Nucleus accumbens (tissue), 56 donors: ENCODE results near the gene NAGK.
"Not testable (repeated sequence)": the region's sequence is repeated elsewhere in the genome, so short reads cannot be mapped to it uniquely, and the experiment has no call there.

ENCODE experiments used
- DNase-seq, 56 donors: peaks; one replicate each; lab custom pipeline; 2025; lab: John Stamatoyannopoulos, UW

NAGK gene

GRCh38 chr2:71068218-71069035 lies at the start of gene NAGK:
Gene NAGK (plus strand): TSS chr2:71068648. CDS start chr2:71068684, 36 bp downstream.
- DNase-seq = peak; percentile 74 to 100 (median 98)

- DNase-seq = not testable (repeated sequence)
Observed at GRCh38 chr2:71019989-71020388, 48.5 kb upstream of the NAGK start.

GRCh38 chr2:71021394-71021793 lies 47.1 kb upstream of the NAGK start:
- DNase-seq = not testable (repeated sequence)

GRCh38 chr2:71023553-71024243 lies 44.8 kb upstream of the NAGK start:
- not testable (repeated sequence) for DNase-seq

- DNase-seq = not testable (repeated sequence)
Observed at GRCh38 chr2:71036296-71036695, 32.2 kb upstream of the NAGK start.

GRCh38 chr2:71042287-71042686 lies 26.2 kb upstream of the NAGK start:
- no peak for DNase-seq

- DNase-seq = no peak
Observed at GRCh38 chr2:71043531-71044407, 24.7 kb upstream of the NAGK start.

DNA sequence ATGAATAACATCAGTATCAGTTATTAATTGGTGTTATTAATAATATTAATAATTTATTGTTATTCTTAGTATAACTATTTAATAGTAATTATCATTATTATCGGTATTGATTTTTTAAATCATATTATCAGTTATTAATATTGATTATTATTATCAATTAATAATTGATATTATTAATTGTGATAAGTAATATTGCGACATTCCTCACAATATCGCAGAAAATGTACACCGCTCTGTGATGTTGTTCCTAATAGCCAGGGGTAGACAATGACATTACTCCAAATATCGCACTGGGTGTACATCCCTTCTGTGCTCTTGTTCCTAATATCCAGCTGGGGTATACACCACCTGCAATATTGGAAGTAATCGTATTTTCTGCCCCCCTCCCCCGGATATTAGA lies 23.3 kb upstream of the NAGK start:
- no peak for DNase-seq

DNA sequence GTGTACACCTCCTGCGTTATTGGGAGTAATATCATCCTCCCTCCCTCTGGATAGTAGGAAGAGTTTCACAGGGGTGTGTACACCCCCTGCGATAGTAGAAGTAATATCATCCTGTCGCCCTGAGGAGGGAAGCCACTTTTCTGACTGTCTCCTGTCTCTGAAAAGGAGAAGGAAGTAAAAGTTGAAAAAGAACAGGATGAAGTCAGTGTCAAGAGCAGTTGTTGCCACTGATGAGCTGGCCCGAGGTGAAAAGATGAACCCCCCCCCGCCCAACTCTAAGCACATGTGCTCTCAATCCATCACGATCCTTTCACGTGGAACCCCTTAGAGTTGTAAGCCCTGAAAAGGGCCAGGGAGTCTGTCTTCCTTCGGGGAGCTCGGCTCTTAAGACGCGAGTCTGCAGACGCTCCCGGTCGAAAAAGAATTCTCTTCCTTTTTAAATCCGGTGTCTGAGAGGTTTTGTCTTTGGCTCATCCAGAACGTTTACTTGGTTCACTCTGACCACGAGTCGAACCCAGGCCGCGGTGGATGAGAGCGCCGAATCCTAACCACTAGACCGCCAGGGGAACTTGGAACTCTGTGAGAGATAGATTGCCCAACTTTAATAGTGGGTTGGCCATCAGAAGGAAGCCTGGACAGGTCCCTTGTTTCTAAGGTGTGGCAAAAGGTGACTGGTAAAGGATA lies 22.4 kb upstream of the NAGK start:
- DNase-seq = no peak

GRCh38 chr2:71048096-71048495 lies 20.4 kb upstream of the NAGK start:
- DNase-seq = no peak

- not testable (repeated sequence) for DNase-seq
Observed at GRCh38 chr2:71049704-71050360, 18.6 kb upstream of the NAGK start.

DNA sequence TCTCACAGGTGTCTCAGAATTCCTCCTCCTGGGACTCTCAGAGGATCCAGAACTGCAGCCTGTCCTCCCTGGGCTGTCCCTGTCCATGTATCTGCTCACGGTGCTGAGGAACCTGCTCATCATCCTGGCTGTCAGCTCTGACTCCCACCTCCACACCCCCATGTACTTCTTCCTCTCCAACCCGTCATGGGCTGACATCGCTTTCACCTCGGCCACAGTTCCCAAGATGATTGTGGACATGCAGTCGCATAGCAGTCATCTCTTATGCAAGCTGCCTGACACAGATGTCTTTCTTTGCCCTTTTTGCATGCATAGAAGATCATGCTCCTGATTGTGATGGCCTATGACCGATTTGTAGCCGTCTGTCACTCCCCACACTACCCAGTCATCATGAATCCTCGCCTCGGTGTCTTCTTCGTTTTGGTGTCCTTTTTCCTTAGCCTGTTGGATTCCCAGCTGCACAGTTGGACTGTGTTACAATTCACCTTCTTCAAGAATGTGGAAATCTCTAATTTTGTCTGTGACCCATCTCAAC lies 13.2 kb upstream of the NAGK start:
- not testable (repeated sequence) for DNase-seq

DNA sequence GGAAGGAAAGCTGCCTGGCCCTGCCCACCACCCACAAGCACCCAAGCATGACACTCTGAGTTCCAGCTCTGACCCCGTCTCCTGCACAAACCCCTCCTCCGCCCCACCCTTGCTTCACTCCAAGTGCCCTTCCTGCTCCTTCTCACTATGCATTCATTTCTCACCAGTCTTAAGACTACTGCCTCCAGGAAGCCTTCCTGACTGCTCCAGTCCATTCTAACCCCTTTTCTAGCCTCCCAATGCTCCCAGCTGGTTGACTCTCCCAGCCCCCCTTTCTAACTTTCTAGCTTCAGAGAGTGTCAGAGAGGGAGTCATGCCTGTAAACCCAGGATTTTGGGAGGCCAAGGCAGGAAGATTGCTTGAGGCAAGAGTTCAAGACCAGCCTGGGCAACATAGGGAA lies 8.2 kb upstream of the NAGK start:
- DNase-seq = no peak

- no peak for DNase-seq
Observed at GRCh38 chr2:71060871-71061270, 7.6 kb upstream of the NAGK start.

GRCh38 chr2:71063216-71063615 lies 5.2 kb upstream of the NAGK start:
- no peak for DNase-seq

DNA sequence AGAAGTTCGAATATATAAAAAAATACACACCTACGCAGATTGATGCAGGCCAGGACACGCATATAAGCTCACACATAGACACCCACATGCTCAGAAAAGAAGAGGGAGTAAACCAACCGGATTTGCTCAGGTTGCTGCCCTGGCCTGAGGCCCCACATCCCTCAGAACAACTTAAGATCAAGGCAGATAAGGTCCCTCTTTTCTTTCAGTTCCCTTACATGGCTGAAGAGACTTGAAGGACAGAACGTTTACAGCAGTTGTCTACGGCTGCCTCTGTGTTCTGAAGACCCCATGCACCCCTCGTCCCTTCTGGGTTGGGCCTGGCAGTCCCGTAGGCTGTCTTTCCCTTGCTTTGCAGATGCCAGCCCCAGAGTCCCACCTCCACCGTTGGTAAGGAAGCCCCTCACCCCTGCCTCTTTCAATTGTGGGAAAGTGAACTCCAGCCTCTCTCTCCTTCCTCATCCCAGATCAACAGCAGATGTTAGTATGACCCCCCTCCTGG lies 4.3 kb upstream of the NAGK start:
- no peak for DNase-seq

DNA sequence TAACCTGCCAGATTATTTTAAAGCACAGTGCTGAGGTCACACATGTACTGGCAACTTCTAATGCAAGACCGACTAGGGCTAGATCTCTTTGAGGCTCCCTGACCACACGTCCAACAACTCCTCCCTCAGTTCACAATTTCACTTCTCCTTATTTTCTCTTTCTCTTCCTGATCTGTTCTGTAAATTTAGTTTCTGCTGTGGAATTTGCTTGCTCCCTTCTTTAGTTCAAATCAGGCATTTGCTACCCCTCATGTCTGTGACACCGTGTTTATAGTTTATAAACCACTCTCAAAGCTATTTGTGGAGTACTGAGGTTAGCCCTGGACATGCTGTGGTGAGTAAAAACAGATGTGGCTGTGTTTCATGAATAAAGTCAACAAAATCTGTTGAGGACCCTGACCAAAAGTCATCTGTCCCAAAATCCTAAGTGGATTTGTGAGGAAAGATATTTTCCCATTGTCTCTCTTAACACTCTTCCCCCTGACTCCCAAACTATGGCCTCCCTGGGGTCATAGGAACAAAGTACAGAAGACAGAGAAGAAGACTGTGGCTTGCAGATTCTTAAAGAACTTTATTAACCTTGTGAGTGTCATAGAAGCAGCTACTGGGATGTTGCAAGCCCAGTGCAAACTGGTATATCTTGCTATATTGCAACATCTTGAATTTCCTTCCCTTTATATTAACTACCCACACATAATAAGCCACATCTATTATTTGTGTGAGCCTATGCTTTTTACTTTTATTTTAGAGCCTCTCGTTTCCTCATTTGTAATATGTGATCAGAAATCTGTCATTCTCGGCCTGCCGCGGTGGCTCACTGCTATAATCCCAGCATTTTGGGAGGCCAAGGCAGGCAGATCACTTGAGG lies 3.5 kb upstream of the NAGK start:
- DNase-seq = no peak

DNA sequence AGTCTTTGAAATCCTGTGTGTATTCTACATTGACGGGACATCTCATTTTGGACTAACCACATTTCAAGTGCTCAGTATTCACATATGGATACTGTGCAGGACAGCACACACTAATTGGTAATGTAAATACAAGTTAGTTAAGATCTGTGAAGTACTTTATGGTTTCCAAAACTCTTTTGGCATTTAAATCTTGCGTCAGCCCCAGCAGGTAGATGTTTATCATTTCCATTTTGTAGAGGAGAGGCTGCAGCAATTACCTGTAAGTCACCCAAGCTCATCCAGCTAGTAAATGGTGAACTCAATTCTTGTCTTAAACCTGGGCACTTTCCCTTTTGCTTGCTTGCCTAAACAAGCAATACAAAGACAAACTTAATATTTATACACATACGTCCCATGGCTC lies 1.6 kb upstream of the NAGK start:
- DNase-seq = no peak
